GM13976 (cell line): ENCODE measurements around the gene SLC7A6.

ENCODE experiments used
- DNase-seq: peaks from one replicate; pipeline ENCODE4 v3.0.0; 2012; ENCODE audit warnings: low spot score
- CTCF ChIP-seq: IDR thresholded peaks from 2 replicates; pipeline ENCODE4 v1.5.1; 2012; ENCODE audit warnings: borderline replicate concordance, mild to moderate bottlenecking; ENCODE audit not compliant: insufficient read depth; ENCODE audit errors: extremely low read depth, missing control alignments, control extremely low read depth
- in situ Hi-C: fragments of 300-500 bp; cut with MboI; formaldehyde crosslinking; loops from one replicate; pipeline ENCODE4 v1.12.0; 2022; ENCODE audit warnings: low sequenced_read_pairs, mixed read lengths, inconsistent platforms; ENCODE audit not compliant: unreplicated experiment

Gene SLC7A6

GRCh38 chr16:68246666-68247065 is 17.7 kb upstream of the SLC7A6 start:
- in situ Hi-C loops, result no loop called here
- no peak for DNase-seq
- TF ChIP-seq CTCF, result no peak

- no peak for TF ChIP-seq CTCF
- no peak for DNase-seq
- in situ Hi-C loops, result no loop called here
Measured at GRCh38 chr16:68247400-68247799, 16.9 kb upstream of the SLC7A6 start.

GRCh38 chr16:68247932-68248331 is 16.4 kb upstream of the SLC7A6 start:
- no peak for TF ChIP-seq CTCF
- no peak for DNase-seq
- in situ Hi-C loops, result no loop called here

GRCh38 chr16:68249371-68249770 is 15.0 kb upstream of the SLC7A6 start:
- TF ChIP-seq CTCF, result no peak
- DNase-seq, result no peak
- in situ Hi-C loops, result no loop called here

GRCh38 chr16:68250951-68251350 is 13.4 kb upstream of the SLC7A6 start:
- no peak for DNase-seq

DNA sequence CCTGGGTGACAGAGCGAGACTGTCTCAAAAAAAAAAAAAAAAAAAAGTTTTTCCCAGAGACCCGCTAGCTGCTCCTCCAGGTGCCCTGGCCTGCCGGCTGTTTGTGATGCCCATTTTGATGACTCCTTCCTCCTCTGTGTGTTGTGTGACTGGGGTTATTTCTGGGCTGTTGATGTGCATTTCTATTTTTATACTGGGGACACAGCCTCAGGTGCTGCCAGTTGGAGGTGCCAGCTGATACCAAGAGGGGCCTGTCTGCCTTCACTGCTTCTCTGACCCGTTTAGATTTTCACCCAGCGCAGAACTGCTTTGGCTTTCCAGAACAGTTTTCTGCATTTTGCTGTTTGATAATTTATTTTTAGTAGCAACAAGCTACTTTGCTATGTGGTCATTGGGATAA is 12.5 kb upstream of the SLC7A6 start:
- in situ Hi-C loops, result no loop called here
- no peak for TF ChIP-seq CTCF
- DNase-seq, result no peak

More at GRCh38 chr16:68250951-68251350, 13.4 kb upstream of the SLC7A6 start:
- in situ Hi-C loops, result no loop called here
- no peak for TF ChIP-seq CTCF

DNA sequence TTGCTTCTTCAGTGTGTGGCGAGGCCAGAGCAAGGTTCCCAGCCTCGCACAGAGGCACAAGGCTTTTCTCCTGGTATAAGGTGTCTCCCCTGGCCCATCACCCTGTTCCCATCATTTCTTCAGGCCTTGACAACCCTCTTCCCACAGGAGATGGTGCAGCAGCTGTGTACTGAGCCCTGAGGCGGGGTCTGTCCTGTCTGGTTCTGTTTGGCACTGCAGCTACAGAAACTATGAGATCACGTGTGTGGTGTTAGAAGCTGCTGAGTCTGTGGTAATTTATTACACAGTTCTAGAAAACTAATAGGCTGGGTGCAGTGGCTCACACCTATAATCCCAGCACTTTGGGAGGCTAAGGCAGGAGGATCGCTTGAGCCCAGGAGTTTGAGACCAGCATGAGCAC is 11.9 kb upstream of the SLC7A6 start:
- no peak for TF ChIP-seq CTCF
- in situ Hi-C loops, result no loop called here
- DNase-seq, result no peak
